ENCODE results near the gene TFAP2C. TPM values are rescaled to one million over a fixed set of nuclear protein-coding genes. Genes with fewer than 3 reads are reported as not detected.

TFAP2C gene
- total and polyA plus RNA-seq, 2 donors (not counting 3 experiments of a cell fraction or from before 2014, with no cell fraction given): 0.06 TPM; not detected in 1

- no peak for TF ChIP-seq EZH2 (IDR thresholded peaks at IDR 0.05; ENCODE audit: borderline replicate concordance, low read depth, low read length, severe bottlenecking)
- no peak for TF ChIP-seq JUN (IDR thresholded peaks at IDR 0.05; ENCODE audit: borderline replicate concordance, insufficient read depth, insufficient read length, low read depth)
- TF ChIP-seq FOS (IDR thresholded peaks at IDR 0.05; ENCODE audit: borderline replicate concordance, insufficient read depth, low read length): no peak
- TF ChIP-seq POLR2A (IDR thresholded peaks at IDR 0.05; ENCODE audit: low read depth, low read length): no peak
- no peak for TF ChIP-seq POLR2AphosphoS5 (IDR thresholded peaks at IDR 0.05; ENCODE audit: insufficient read depth, low read depth, low read length)
- TF ChIP-seq GATA2 (IDR thresholded peaks at IDR 0.05; ENCODE audit: insufficient read depth, insufficient read length, low read depth, low read length): no peak
- no peak for TF ChIP-seq MYC (IDR thresholded peaks at IDR 0.05; ENCODE audit: low read depth, low read length)
- TF ChIP-seq MAX (IDR thresholded peaks at IDR 0.05; ENCODE audit: insufficient read depth, insufficient read length): no peak
- no peak for TF ChIP-seq CTCF (IDR thresholded peaks at IDR 0.05; ENCODE audit: extremely low read depth in 1 of 2, insufficient read depth in 1 of 2, low read depth in 1 of 2, low read length in 2 of 2)
- Histone ChIP-seq H3K4me1 (ENCODE audit: control insufficient read depth, extremely low read depth, insufficient read depth, low read length) (no peaks in the 10 kb centered on the region), H2AFZ (ENCODE audit: low read depth, low read length) (no peak overlapping the region), H3K79me2 (ENCODE audit: control insufficient read depth, insufficient read depth, low read length) (no peaks in the 10 kb centered on the region), H3K36me3 (ENCODE audit: control insufficient read depth in 2 of 2, extremely low read depth in 1 of 2, insufficient read depth in 2 of 2, low read length in 2 of 2) (no peaks in the 10 kb centered on the region), H3K27ac (ENCODE audit: insufficient read depth, low read depth, low read length) (no peak overlapping the region), H3K4me2 (ENCODE audit: insufficient read depth, low read length) (no peak overlapping the region), H4K20me1 (replicated peaks; ENCODE audit: control insufficient read depth, extremely low read depth, insufficient read depth, low read length) (no peaks in the 10 kb centered on the region), H3K9me3 (replicated peaks; ENCODE audit: control insufficient read depth, insufficient read depth, low read length) (no peaks in the 10 kb centered on the region), H3K9ac (replicated peaks; ENCODE audit: extremely low read depth, insufficient read depth, low read length) (no peak overlapping the region), H3K9me1 (replicated peaks; ENCODE audit: control insufficient read depth, extremely low read depth, insufficient read depth, low read length) (no peaks in the 10 kb centered on the region), H3K4me3 (replicated peaks in 1 of 3; ENCODE audit: insufficient read depth in 1 of 3, low read depth in 1 of 3, low read length in 3 of 3) (no peak overlapping the region), H3K27me3 (ENCODE audit: control insufficient read depth in 2 of 2, insufficient read depth in 2 of 2, low read length in 2 of 2) (no peaks in the 10 kb centered on the region)
- DNase-seq (ENCODE audit: low read depth, low spot score) (no peak), FAIRE-seq (no peak)
- intact Hi-C loops (cut with micrococcal nuclease): no loop called here
- ChIA-PET CTCF (no interaction called here), POLR2A (no interaction called here)
- dilution Hi-C loops (cut with MboI; ENCODE audit: extremely low pct_ligation_motif_present, low sequenced_read_pairs): no loop called here
- BruUV-seq (replicated peaks): no TSS peak
These were observed 27.9 kb upstream of the TFAP2C start for GRCh38 chr20:56601166-56601565.

All from endothelial cell of umbilical vein (primary cell).